Colonic mucosa (tissue), 4 donors: ENCODE data around the gene FBXO44. TPM values are rescaled to one million over a fixed set of nuclear protein-coding genes. Genes with fewer than 3 reads are reported as not detected.
A peak's percentile ranks its signal among the peaks of the same experiment; 100 is the strongest.

Experiments
- DNase-seq: peaks from one replicate; pipeline ENCODE4 v3.0.0-alpha.2; 2020
- H3K27ac ChIP-seq: fragments of 200-600 bp; one replicate; pipeline ENCODE4 v1.8.0; 2021
- H3K27me3 ChIP-seq: fragments of 200-600 bp; one replicate; pipeline ENCODE4 v1.8.0; 2021
- H3K36me3 ChIP-seq: fragments of 200-600 bp; one replicate; pipeline ENCODE4 v1.8.0; 2021
- H3K4me1 ChIP-seq: fragments of 200-600 bp; one replicate; pipeline ENCODE4 v1.8.0; 2021; ENCODE audit warnings: mild to moderate bottlenecking
- H3K4me3 ChIP-seq: fragments of 200-600 bp; one replicate; pipeline ENCODE4 v1.8.0; 2021
- H3K9ac ChIP-seq, 2 donors: one replicate each; pipeline ENCODE4 v1.7.0; 2013; ENCODE audit warnings: control low read depth in 2 of 2, low read depth in 2 of 2, low read length in 2 of 2
- H3K9me3 ChIP-seq: fragments of 200-600 bp; one replicate; pipeline ENCODE4 v1.8.0; 2021
- intact Hi-C: fragments of 100-400 bp; cut with DNase I; formaldehyde crosslinking; loops from one replicate; pipeline ENCODE4 v1.14.1; 2022
- total RNA-seq, 2 donors: library from RNA; stranded (reverse); fragmentation: NEBNext Ultra II Directional in 1 of 2; extraction: Animal tissue kit (Norgen Biotek cat#: 25700) in 1 of 2; gene quantifications; one replicate each; pipeline ENCODE4 v1.2.1, GENCODE V29; 2021
- TF ChIP-seq, protein P1 (sequence below): fragments of 200-600 bp; IDR thresholded peaks from one replicate; pipeline ENCODE4 v1.8.0; 2022; ENCODE audit warnings: antibody characterized with exemption, mild to moderate bottlenecking
- donor health status: healthy.
- donor health status: DM: no; HTN: no; CAD: no.
- donor health status: DM: no; HTN: no; CAD: no.

Gene FBXO44
- total RNA-seq, 2 donors from 2014 or later = 5.3 to 7.5 TPM

GRCh38 chr1:11645670-11646265 is 8.9 kb upstream of the FBXO44 start:
- Histone ChIP-seq H3K4me1 (peaks cover 8% of the 10 kb centered on the region), H3K9me3 (no peaks in the 10 kb centered on the region), H3K9ac (no peak overlapping the region), H3K36me3 (no peaks in the 10 kb centered on the region), H3K27me3 (no peaks in the 10 kb centered on the region), H3K4me3 (no peak overlapping the region), H3K27ac (no peak overlapping the region)
- TF ChIP-seq, protein P1, sequence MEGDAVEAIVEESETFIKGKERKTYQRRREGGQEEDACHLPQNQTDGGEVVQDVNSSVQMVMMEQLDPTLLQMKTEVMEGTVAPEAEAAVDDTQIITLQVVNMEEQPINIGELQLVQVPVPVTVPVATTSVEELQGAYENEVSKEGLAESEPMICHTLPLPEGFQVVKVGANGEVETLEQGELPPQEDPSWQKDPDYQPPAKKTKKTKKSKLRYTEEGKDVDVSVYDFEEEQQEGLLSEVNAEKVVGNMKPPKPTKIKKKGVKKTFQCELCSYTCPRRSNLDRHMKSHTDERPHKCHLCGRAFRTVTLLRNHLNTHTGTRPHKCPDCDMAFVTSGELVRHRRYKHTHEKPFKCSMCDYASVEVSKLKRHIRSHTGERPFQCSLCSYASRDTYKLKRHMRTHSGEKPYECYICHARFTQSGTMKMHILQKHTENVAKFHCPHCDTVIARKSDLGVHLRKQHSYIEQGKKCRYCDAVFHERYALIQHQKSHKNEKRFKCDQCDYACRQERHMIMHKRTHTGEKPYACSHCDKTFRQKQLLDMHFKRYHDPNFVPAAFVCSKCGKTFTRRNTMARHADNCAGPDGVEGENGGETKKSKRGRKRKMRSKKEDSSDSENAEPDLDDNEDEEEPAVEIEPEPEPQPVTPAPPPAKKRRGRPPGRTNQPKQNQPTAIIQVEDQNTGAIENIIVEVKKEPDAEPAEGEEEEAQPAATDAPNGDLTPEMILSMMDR = peak; percentile 74
- peak; percentile 84 for DNase-seq
- intact Hi-C loops = no loop called here

GRCh38 chr1:11646317-11646716 is 8.4 kb upstream of the FBXO44 start:
- peaks cover 9% of the 10 kb centered on the region for H3K4me1 ChIP-seq
- TF ChIP-seq, protein P1 = no peak
- no peak overlapping the region for H3K27ac ChIP-seq
- intact Hi-C loops = no loop called here
- no peaks in the 10 kb centered on the region for H3K36me3 ChIP-seq
- H3K4me3 ChIP-seq = no peak overlapping the region
- DNase-seq = no peak
- no peaks in the 10 kb centered on the region for H3K27me3 ChIP-seq
- no peak overlapping the region for H3K9ac ChIP-seq
- H3K9me3 ChIP-seq = no peaks in the 10 kb centered on the region

DNA sequence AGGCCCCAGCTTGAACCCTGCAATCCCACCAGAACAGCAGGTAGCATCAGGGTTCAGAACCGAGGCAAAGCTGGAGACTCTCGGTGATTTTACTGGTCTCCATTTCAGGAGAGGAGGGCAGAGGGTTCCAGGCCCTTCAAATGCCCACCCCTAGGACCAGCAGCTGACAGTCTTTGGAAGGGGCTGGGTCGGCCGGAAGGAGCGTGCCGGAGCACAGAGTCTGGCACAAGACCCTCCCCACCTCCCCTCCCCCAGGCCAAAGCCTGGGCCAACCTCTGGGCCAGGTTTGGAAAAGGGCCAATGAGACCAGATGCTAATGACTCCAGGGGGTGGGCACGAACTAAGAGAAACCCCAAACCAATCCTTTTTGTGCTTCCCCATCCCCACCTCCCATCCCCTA is 7.3 kb upstream of the FBXO44 start:
- no peaks in the 10 kb centered on the region for H3K27me3 ChIP-seq
- H3K9ac ChIP-seq = no peak overlapping the region
- no peaks in the 10 kb centered on the region for H3K36me3 ChIP-seq
- TF ChIP-seq, protein P1 = no peak
- H3K27ac ChIP-seq = no peak overlapping the region
- intact Hi-C loops = no loop called here
- H3K4me1 ChIP-seq = peaks cover 9% of the 10 kb centered on the region
- no peak overlapping the region for H3K4me3 ChIP-seq
- no peak for DNase-seq
- H3K9me3 ChIP-seq = no peaks in the 10 kb centered on the region

- Histone ChIP-seq H3K4me3 (no peak overlapping the region), H3K27me3 (no peaks in the 10 kb centered on the region), H3K36me3 (no peaks in the 10 kb centered on the region), H3K27ac (no peak overlapping the region), H3K9ac (no peak overlapping the region), H3K9me3 (no peaks in the 10 kb centered on the region), H3K4me1 (peaks cover 9% of the 10 kb centered on the region)
- TF ChIP-seq, protein P1 = no peak
- intact Hi-C loops = no loop called here
- no peak for DNase-seq
These were observed 6.6 kb upstream of the FBXO44 start for GRCh38 chr1:11648039-11648438.

- H3K4me3 ChIP-seq = no peak overlapping the region
- H3K27me3 ChIP-seq = no peaks in the 10 kb centered on the region
- H3K27ac ChIP-seq = no peak overlapping the region
- no peaks in the 10 kb centered on the region for H3K9me3 ChIP-seq
- H3K4me1 ChIP-seq = peaks cover 9% of the 10 kb centered on the region
- no peaks in the 10 kb centered on the region for H3K36me3 ChIP-seq
- intact Hi-C loops = no loop called here
- TF ChIP-seq, protein P1 = no peak
- no peak overlapping the region for H3K9ac ChIP-seq
- peak; percentile 54 for DNase-seq
These were observed 5.9 kb upstream of the FBXO44 start for GRCh38 chr1:11648732-11649158.
